Liver (tissue), 9 donors: ENCODE measurements around the gene MED25. TPM values are rescaled to one million over a fixed set of nuclear protein-coding genes. Genes with fewer than 3 reads are reported as not detected.

Experiments used
- DNase-seq: peaks from one replicate; pipeline ENCODE4 v3.0.0-alpha.2; 2017; ENCODE audit warnings: low spot score
- H3K27ac ChIP-seq, 2 donors: one replicate each; pipeline ENCODE4 v1.7.0; 2013; ENCODE audit warnings: inconsistent platforms in 2 of 2, low read length in 2 of 2, control low read depth in 1 of 2, low read depth in 1 of 2, mild to moderate bottlenecking in 1 of 2
- H3K27me3 ChIP-seq, 4 donors: one replicate each; pipeline versions ENCODE4 v1.6.1 to v1.7.0; 2013; ENCODE audit warnings: low read length in 3 of 4, inconsistent platforms in 1 of 4, mild to moderate bottlenecking in 1 of 4, moderate library complexity in 1 of 4; ENCODE audit not compliant: control insufficient read depth in 4 of 4, insufficient read depth in 4 of 4
- H3K36me3 ChIP-seq, 4 donors: one replicate each; pipeline versions ENCODE4 v1.6.1 to v1.7.0; 2013; ENCODE audit warnings: low read length in 3 of 4, mild to moderate bottlenecking in 3 of 4, low read depth in 1 of 4, moderate library complexity in 1 of 4; ENCODE audit not compliant: control insufficient read depth in 4 of 4, insufficient read depth in 3 of 4
- H3K4me1 ChIP-seq, 4 donors: one replicate each; pipeline versions ENCODE4 v1.6.1 to v1.7.0; 2013; ENCODE audit warnings: low read length in 3 of 4, mild to moderate bottlenecking in 3 of 4, moderate library complexity in 1 of 4; ENCODE audit not compliant: control insufficient read depth in 4 of 4, insufficient read depth in 4 of 4
- H3K4me3 ChIP-seq, 3 donors: one replicate each; pipeline versions ENCODE4 v1.6.1 to v1.7.0; 2013; ENCODE audit warnings: low read length in 3 of 3, control low read depth in 1 of 3, low read depth in 1 of 3, mild to moderate bottlenecking in 1 of 3
- H3K9ac ChIP-seq, 2 donors: one replicate each; pipeline ENCODE4 v1.7.0; 2013; ENCODE audit warnings: low read length in 2 of 2, mild to moderate bottlenecking in 2 of 2, moderate library complexity in 2 of 2, control low read depth in 1 of 2, low read depth in 1 of 2
- H3K9me3 ChIP-seq, 4 donors: one replicate each; pipeline versions ENCODE4 v1.6.1 to v1.7.0; 2013; ENCODE audit warnings: low read length in 3 of 4; ENCODE audit not compliant: control insufficient read depth in 4 of 4
- EGR1 ChIP-seq, 2 donors: IDR thresholded peaks; 2 replicates each; pipeline ENCODE4 v1.6.1; 2016 to 2018; ENCODE audit warnings: antibody characterized with exemption in 2 of 2, low read depth in 2 of 2
- FOXA1 ChIP-seq: IDR thresholded peaks from 2 replicates; pipeline ENCODE4 v1.6.1; 2016; ENCODE audit warnings: antibody characterized with exemption
- HNF4G ChIP-seq: IDR thresholded peaks from 2 replicates; pipeline ENCODE4 v1.6.1; 2016; ENCODE audit warnings: antibody characterized with exemption
- JUND ChIP-seq, 2 donors: IDR thresholded peaks; 2 replicates each; pipeline ENCODE4 v1.6.1; 2016; ENCODE audit warnings: antibody characterized with exemption in 2 of 2
- NR2F2 ChIP-seq: IDR thresholded peaks from 2 replicates; pipeline ENCODE4 v1.6.1; 2016; ENCODE audit warnings: antibody characterized with exemption
- RAD21 ChIP-seq, 2 donors: IDR thresholded peaks; 2 replicates each; pipeline ENCODE4 v1.6.1; 2016; ENCODE audit warnings: antibody characterized with exemption in 2 of 2, mild to moderate bottlenecking in 2 of 2
- RXRA ChIP-seq, 2 donors: IDR thresholded peaks; 2 replicates each; pipeline ENCODE4 v1.6.1; 2017 to 2018; ENCODE audit warnings: antibody characterized with exemption in 2 of 2, mild to moderate bottlenecking in 1 of 2
- SP1 ChIP-seq: IDR thresholded peaks from 2 replicates; pipeline ENCODE4 v1.6.1; 2018; ENCODE audit warnings: antibody characterized with exemption, mild to moderate bottlenecking
- TAF1 ChIP-seq: conservative IDR thresholded peaks from 2 replicates; pipeline ENCODE4 v1.6.1; 2016; ENCODE audit warnings: antibody characterized with exemption, mild to moderate bottlenecking
- YY1 ChIP-seq: IDR thresholded peaks from 2 replicates; pipeline ENCODE4 v1.6.1; 2016; ENCODE audit warnings: antibody characterized with exemption, mild to moderate bottlenecking
- WGBS: extraction: QIAGEN DNeasy Blood & Tissue Kit; methylation state at CpG from one replicate; pipeline ENCODE4 v1.1.7; 2013; 5-methylcytosine and 5-hydroxymethylcytosine counted together
- polyA plus RNA-seq, 2 donors: library from polyadenylated mRNA; stranded (reverse) in 1 of 2; unstranded in 1 of 2; fragments of 200-250 nt in 1 of 2; fragments of >200 nt in 1 of 2; fragmentation: Nextera tagmentation in 1 of 2; extraction: Ambion mirVana in 1 of 2; gene quantifications; one replicate each; pipeline versions ENCODE4 v1.2.1 to v1.2.3, GENCODE V29; 2013 to 2015
- total RNA-seq, 2 donors: library from RNA; depleted of rRNA; stranded (reverse); fragments of >200 nt; gene quantifications; one replicate each; pipeline ENCODE4 v1.2.3, GENCODE V29; 2014
- TF ChIP-seq, protein P1 (sequence below): fragments of 150-350 bp; IDR thresholded peaks from 2 replicates; pipeline ENCODE4 v1.5.1; 2017; ENCODE audit warnings: improper control_type of control experiment, low read depth, low read length; ENCODE audit not compliant: missing input control
- TF ChIP-seq, protein P2 (sequence below): IDR thresholded peaks from 2 replicates; pipeline ENCODE4 v1.6.1; 2016; ENCODE audit warnings: antibody characterized with exemption
- TF ChIP-seq, protein P3 (sequence below): IDR thresholded peaks from 2 replicates; pipeline ENCODE4 v1.6.1; 2016; ENCODE audit warnings: antibody characterized with exemption, mild to moderate bottlenecking
- TF ChIP-seq, protein P4 (sequence below): IDR thresholded peaks from 2 replicates; pipeline ENCODE4 v1.6.1; 2016; ENCODE audit warnings: antibody characterized with exemption
- donor health status: healthy.
- donor health status: healthy.
- donor health status: healthy.
- donor health status: healthy.
- donor health status: healthy.

MED25 gene
- total and polyA plus RNA-seq, 4 donors: 4.7 to 24.1 (median 9.6) TPM

DNA sequence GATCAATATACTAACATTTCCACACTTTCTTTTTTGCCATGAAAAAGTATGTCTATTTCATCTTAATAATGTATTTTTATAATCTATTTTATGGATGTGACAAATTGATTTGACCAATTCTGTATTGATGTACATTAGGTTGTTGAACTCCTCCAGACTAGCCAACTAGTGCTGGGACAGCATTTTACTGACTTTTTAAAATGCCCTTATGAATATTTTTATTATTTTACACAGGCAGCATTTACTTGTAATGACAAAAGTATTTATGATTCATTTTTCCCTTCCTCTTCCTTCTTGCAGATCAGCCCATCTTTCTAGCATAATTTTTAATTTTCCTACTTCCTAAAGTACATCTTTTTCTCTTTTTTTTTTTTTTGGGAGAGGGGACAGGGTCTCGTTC is 4.1 kb upstream of the MED25 start:
- H3K4me3 ChIP-seq: no peak overlapping the region
- peak overlapping the region in 1 of 2 donors; percentile 39 for H3K9ac ChIP-seq
- H3K27me3 ChIP-seq: no peaks in the 10 kb centered on the region
- TF ChIP-seq, protein P1, sequence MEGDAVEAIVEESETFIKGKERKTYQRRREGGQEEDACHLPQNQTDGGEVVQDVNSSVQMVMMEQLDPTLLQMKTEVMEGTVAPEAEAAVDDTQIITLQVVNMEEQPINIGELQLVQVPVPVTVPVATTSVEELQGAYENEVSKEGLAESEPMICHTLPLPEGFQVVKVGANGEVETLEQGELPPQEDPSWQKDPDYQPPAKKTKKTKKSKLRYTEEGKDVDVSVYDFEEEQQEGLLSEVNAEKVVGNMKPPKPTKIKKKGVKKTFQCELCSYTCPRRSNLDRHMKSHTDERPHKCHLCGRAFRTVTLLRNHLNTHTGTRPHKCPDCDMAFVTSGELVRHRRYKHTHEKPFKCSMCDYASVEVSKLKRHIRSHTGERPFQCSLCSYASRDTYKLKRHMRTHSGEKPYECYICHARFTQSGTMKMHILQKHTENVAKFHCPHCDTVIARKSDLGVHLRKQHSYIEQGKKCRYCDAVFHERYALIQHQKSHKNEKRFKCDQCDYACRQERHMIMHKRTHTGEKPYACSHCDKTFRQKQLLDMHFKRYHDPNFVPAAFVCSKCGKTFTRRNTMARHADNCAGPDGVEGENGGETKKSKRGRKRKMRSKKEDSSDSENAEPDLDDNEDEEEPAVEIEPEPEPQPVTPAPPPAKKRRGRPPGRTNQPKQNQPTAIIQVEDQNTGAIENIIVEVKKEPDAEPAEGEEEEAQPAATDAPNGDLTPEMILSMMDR: no peak
- H3K27ac ChIP-seq: peak overlapping the region in 1 of 2 donors; percentile 21
- peaks cover 6 to 38% (median 23%) of the 10 kb centered on the region in 4 donors for H3K4me1 ChIP-seq
- DNase-seq: no peak
- WGBS: 74% methylated on average over 1 of the region's 1 CpG
- H3K36me3 ChIP-seq: no peaks in the 10 kb centered on the region
- H3K9me3 ChIP-seq: no peaks in the 10 kb centered on the region

DNA sequence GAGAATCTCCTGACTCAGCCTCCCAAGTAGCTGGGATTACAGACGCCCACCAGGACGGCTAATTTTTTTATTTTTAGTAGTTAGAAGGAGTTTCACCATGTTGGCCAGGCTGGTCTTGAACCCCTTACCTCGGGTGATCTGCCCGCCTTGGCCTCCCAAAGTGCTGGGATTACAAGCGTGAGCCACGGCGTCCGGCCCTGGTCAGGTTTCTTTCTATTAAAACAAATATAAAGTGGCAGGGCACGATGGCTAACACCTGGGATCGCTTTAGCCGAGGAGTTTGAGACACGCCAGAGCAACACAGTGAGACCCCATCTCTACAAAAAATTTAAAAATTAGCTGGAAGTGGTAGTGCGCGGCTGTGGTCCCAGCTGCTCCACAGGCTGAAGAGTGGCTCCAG is 1.5 kb upstream of the MED25 start:
- Histone ChIP-seq H3K9ac (no peak overlapping the region), H3K27me3 (no peaks in the 10 kb centered on the region), H3K9me3 (no peaks in the 10 kb centered on the region), H3K4me1 (peaks cover 6 to 32% (median 21%) of the 10 kb centered on the region in 4 donors), H3K27ac (no peak overlapping the region), H3K36me3 (no peaks in the 10 kb centered on the region), H3K4me3 (no peak overlapping the region)
- TF ChIP-seq EGR1 (IDR thresholded peaks at IDR 0.05; ENCODE audit: low read depth in 2 of 2): no peak
- TF ChIP-seq, protein P1: no peak
- TF ChIP-seq, protein P2, sequence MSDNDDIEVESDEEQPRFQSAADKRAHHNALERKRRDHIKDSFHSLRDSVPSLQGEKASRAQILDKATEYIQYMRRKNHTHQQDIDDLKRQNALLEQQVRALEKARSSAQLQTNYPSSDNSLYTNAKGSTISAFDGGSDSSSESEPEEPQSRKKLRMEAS: no peak
- no peak for TF ChIP-seq HNF4G
- no peak for TF ChIP-seq RAD21 (IDR thresholded peaks at IDR 0.05)
- no peak for TF ChIP-seq YY1
- TF ChIP-seq, protein P3, sequence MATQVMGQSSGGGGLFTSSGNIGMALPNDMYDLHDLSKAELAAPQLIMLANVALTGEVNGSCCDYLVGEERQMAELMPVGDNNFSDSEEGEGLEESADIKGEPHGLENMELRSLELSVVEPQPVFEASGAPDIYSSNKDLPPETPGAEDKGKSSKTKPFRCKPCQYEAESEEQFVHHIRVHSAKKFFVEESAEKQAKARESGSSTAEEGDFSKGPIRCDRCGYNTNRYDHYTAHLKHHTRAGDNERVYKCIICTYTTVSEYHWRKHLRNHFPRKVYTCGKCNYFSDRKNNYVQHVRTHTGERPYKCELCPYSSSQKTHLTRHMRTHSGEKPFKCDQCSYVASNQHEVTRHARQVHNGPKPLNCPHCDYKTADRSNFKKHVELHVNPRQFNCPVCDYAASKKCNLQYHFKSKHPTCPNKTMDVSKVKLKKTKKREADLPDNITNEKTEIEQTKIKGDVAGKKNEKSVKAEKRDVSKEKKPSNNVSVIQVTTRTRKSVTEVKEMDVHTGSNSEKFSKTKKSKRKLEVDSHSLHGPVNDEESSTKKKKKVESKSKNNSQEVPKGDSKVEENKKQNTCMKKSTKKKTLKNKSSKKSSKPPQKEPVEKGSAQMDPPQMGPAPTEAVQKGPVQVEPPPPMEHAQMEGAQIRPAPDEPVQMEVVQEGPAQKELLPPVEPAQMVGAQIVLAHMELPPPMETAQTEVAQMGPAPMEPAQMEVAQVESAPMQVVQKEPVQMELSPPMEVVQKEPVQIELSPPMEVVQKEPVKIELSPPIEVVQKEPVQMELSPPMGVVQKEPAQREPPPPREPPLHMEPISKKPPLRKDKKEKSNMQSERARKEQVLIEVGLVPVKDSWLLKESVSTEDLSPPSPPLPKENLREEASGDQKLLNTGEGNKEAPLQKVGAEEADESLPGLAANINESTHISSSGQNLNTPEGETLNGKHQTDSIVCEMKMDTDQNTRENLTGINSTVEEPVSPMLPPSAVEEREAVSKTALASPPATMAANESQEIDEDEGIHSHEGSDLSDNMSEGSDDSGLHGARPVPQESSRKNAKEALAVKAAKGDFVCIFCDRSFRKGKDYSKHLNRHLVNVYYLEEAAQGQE: no peak
- TF ChIP-seq NR2F2: no peak
- no peak for TF ChIP-seq TAF1
- TF ChIP-seq JUND (IDR thresholded peaks at IDR 0.05): no peak
- no peak for TF ChIP-seq SP1
- no peak for TF ChIP-seq RXRA (IDR thresholded peaks at IDR 0.05)
- no peak for TF ChIP-seq FOXA1
- TF ChIP-seq, protein P4, sequence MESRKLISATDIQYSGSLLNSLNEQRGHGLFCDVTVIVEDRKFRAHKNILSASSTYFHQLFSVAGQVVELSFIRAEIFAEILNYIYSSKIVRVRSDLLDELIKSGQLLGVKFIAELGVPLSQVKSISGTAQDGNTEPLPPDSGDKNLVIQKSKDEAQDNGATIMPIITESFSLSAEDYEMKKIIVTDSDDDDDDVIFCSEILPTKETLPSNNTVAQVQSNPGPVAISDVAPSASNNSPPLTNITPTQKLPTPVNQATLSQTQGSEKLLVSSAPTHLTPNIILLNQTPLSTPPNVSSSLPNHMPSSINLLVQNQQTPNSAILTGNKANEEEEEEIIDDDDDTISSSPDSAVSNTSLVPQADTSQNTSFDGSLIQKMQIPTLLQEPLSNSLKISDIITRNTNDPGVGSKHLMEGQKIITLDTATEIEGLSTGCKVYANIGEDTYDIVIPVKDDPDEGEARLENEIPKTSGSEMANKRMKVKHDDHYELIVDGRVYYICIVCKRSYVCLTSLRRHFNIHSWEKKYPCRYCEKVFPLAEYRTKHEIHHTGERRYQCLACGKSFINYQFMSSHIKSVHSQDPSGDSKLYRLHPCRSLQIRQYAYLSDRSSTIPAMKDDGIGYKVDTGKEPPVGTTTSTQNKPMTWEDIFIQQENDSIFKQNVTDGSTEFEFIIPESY: no peak
- no peak for DNase-seq
- WGBS: 92% methylated on average over 14 of the region's 14 CpGs
